AG09319 (cell line): ENCODE results near the gene MYG1.

ENCODE experiments used
- DNase-seq: peaks from one replicate; pipeline ENCODE4 v3.0.0-alpha.2; 2010; ENCODE audit warnings: low read depth; ENCODE audit errors: extremely low read depth
- TF ChIP-seq, protein P1 (sequence below): IDR thresholded peaks from 2 replicates; pipeline ENCODE4 v1.5.1; 2011; ENCODE audit warnings: low read depth, mild to moderate bottlenecking, inconsistent platforms, low read length, moderate library complexity

Gene MYG1, protein sequence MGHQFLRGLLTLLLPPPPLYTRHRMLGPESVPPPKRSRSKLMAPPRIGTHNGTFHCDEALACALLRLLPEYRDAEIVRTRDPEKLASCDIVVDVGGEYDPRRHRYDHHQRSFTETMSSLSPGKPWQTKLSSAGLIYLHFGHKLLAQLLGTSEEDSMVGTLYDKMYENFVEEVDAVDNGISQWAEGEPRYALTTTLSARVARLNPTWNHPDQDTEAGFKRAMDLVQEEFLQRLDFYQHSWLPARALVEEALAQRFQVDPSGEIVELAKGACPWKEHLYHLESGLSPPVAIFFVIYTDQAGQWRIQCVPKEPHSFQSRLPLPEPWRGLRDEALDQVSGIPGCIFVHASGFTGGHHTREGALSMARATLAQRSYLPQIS

DNA sequence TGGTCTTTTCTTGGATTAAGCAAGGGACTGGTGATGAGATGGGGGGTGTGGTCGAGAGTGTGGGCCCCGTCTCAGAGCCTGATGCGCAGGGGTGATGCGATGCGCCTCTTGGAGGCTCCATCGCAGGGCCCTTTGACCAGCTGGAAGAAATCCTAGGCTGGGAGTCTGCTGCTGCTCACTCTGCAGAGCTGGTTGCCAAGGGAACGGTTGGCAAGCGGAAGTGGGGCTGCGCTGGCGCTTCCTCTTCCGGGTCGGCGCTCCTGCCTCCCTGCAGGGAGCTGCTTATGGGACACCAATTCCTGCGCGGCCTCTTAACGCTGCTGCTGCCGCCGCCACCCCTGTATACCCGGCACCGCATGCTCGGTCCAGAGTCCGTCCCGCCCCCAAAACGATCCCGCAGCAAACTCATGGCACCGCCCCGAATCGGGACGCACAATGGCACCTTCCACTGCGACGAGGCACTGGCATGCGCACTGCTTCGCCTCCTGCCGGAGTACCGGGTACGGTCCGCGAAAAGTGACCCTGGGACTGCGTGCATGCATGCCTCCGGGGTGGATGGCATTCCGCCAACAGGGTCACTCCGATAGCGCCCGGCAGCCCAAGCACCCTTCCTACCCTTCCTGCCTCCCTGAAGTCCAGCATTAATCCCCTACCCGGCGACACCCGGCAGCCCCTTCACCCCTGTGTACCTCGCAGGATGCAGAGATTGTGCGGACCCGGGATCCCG lies at the start of gene MYG1:
TSS of gene MYG1 (plus strand) at position 242 of the 727 bp plus-strand sequence. CDS start at position 285, 43 bp downstream.
- TF ChIP-seq, protein P1, sequence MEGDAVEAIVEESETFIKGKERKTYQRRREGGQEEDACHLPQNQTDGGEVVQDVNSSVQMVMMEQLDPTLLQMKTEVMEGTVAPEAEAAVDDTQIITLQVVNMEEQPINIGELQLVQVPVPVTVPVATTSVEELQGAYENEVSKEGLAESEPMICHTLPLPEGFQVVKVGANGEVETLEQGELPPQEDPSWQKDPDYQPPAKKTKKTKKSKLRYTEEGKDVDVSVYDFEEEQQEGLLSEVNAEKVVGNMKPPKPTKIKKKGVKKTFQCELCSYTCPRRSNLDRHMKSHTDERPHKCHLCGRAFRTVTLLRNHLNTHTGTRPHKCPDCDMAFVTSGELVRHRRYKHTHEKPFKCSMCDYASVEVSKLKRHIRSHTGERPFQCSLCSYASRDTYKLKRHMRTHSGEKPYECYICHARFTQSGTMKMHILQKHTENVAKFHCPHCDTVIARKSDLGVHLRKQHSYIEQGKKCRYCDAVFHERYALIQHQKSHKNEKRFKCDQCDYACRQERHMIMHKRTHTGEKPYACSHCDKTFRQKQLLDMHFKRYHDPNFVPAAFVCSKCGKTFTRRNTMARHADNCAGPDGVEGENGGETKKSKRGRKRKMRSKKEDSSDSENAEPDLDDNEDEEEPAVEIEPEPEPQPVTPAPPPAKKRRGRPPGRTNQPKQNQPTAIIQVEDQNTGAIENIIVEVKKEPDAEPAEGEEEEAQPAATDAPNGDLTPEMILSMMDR: peak; percentile 24

DNA sequence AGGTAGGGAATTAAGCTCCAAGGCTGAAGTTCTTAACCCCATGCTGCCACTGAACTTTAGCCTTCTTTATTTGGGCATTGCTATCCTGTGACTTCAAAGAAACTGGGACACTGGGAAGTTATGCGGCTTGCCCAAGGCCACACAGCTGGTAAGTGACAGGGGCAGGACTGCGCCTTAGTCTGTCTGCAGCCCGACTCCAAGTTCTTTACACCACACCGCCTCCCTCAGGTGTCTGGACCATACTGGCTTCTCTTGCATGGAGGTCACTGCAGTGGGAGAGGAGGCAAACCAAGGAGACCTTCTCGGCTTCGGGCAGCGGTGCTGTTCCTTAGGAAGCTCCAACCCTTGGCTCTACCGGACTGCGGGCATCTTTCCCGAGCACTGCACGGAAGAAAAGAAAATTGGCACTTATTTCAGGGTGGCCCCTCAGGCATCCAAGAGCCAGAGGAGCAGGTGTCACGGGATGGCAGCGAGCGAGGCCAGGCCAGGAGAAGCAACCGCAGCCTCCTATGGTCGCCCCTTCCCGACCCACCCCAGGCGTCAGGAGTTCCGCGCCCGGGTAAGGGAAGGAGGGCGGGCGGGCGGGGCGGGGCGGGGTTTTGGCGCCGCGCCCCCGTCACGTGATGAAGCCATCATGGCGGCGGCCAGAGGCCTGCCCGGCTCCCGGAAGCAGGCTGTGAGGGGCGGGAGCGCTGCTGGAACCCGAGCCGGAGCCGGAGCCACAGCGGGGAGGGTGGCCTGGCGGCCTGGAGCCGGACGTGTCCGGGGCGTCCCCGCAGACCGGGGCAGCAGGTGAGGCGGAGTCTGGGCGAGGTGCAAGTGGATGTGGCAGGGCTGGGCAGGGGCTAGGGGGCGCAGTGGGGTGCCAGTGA lies 47.8 kb upstream of the MYG1 start:
- TF ChIP-seq, protein P1: peak; percentile 48
- DNase-seq: peak; percentile 27

More for the DNA sequence above, at the start of gene MYG1:
- DNase-seq: peak; percentile 49

DNA sequence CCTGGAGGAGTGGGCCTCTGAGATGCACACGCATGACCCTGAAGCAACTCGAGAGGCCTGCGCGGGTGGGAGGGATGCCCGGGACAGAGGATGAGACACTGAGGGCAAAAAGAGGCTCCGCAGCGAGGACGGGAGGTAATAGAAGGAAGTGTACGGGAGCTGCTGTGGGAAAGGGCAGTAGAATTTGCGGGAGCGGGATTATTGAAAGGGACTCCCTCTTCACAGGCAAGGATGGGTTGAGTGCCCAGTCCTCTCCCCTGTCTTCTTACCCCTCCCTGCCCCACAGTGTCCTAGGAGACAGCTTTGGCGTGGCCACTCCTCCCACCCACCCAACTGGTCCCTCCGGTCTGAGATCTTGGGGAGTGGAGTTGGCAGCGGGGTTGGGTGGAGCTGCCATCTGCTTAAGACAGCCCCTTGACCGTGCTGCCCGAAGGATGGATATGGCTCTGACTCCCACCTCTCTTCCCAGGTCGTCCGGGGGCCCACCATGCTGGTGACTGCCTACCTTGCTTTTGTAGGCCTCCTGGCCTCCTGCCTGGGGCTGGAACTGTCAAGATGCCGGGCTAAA lies 47.1 kb upstream of the MYG1 start:
- DNase-seq: no peak
- TF ChIP-seq, protein P1: no peak

DNA sequence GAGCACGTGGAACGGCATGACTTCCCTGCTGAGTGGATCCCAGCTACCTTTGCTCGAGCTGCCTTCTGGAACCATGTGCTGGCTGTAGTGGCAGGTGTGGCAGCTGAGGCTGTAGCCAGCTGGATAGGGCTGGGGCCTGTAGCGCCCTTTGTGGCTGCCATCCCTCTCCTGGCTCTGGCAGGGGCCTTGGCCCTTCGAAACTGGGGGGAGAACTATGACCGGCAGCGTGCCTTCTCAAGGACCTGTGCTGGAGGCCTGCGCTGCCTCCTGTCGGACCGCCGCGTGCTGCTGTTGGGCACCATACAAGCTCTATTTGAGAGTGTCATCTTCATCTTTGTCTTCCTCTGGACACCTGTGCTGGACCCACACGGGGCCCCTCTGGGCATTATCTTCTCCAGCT lies 46.2 kb upstream of the MYG1 start:
- DNase-seq: no peak
- TF ChIP-seq, protein P1: no peak

DNA sequence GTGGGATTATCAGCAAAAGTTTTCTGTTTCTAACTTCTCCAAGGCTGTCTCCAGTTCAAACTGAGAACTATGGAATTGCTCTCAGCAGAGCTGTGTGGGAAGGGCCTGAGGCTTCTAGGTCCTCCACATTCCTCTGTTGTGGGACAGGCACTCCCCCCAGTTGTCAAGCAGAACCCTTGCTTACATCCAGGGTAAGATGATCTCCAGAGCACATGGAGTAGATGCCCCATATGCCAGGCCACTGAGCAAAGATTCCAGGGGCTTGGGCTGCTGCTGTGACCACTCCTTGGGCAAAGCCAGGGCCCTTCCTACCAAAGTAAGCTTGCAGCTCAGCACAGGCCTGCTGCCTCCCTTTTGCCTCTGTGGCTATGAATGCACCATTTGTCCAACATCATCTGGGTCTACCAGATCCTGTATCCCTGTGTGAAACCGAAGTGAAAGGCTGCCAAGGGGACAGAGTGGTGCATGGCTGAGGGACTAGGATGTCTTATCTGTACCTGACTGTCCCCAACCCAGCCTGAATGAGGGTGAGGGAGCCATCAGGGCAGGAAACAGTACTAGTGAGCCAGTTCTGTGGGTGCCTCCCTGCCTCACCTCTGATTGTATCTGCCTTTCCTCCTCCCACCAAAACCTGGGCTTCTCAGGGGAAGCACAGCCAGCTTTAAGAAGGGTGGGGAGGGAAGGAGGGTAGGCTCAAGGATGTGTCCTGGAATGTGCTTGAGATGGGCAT lies 44.5 kb upstream of the MYG1 start:
- TF ChIP-seq, protein P1: no peak

DNA sequence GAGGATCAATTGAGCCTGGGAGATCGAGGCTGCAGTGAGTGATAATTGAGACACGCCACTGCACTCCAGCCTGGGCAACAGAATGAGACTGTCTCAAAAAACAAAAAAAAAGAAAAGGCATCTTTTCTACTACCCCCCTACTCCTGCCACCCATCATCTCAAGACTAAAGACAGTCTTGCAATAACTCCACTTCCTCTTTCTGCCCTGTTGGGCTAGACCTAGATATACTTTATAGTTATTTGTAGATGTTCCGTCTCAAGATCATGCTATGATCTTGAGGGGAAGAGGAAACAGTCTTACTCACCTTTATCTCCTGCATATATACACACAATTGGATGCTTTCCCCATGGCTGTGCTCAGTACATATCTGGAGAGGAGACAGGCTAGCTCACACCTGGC lies 43.5 kb upstream of the MYG1 start:
- DNase-seq: no peak

More for the DNA sequence above, 44.5 kb upstream of the MYG1 start:
- no peak for DNase-seq

More for the DNA sequence above, 43.5 kb upstream of the MYG1 start:
- TF ChIP-seq, protein P1: no peak
